Kidney (tissue), 14 donors: ENCODE data around the gene C1QTNF12. TPM values are rescaled to one million over a fixed set of nuclear protein-coding genes. Genes with fewer than 3 reads are reported as not detected.

Source experiments
- DNase-seq, 5 donors: peaks; one replicate each; pipeline ENCODE4 v3.0.0-alpha.2; 2013 to 2020
- FAIRE-seq: peaks from 2 replicates; lab custom pipeline; 2012; peaks lifted over from hg19 to GRCh38; lab: Jason Lieb, UNC
- H3K27ac ChIP-seq, 2 donors: one replicate each; pipeline ENCODE4 v1.7.0; 2013; ENCODE audit warnings: low read depth in 2 of 2, low read length in 2 of 2, inconsistent platforms in 1 of 2
- H3K27me3 ChIP-seq: one replicate; pipeline ENCODE4 v1.7.1; 2013; ENCODE audit warnings: low read length, inconsistent platforms; ENCODE audit not compliant: control insufficient read depth, insufficient read depth
- H3K36me3 ChIP-seq, 3 donors: one replicate each; pipeline versions ENCODE4 v1.7.0 to v1.7.1; 2013; ENCODE audit warnings: low read length in 3 of 3, control low read depth in 1 of 3, inconsistent platforms in 1 of 3; ENCODE audit not compliant: insufficient read depth in 3 of 3, control insufficient read depth in 2 of 3
- H3K4me1 ChIP-seq, 3 donors: one replicate each; pipeline versions ENCODE4 v1.7.0 to v1.7.1; 2013; ENCODE audit warnings: low read length in 3 of 3, inconsistent platforms in 1 of 3, low read depth in 1 of 3; ENCODE audit not compliant: control insufficient read depth in 2 of 3, insufficient read depth in 2 of 3
- H3K4me3 ChIP-seq, 3 donors: one replicate each; pipeline versions ENCODE4 v1.7.0 to v1.8.1; 2013; ENCODE audit warnings: low read length in 3 of 3, control low read depth in 1 of 3, inconsistent platforms in 1 of 3
- H3K9ac ChIP-seq, 3 donors: one replicate each; pipeline versions ENCODE4 v1.7.0 to v1.7.1; 2013; ENCODE audit warnings: low read length in 3 of 3, control low read depth in 1 of 3, inconsistent platforms in 1 of 3
- H3K9me3 ChIP-seq, 3 donors: one replicate each; pipeline versions ENCODE4 v1.7.0 to v1.7.1; 2013; ENCODE audit warnings: low read length in 3 of 3, control low read depth in 1 of 3, inconsistent platforms in 1 of 3; ENCODE audit not compliant: control insufficient read depth in 2 of 3, insufficient read depth in 1 of 3
- CTCF ChIP-seq: IDR thresholded peaks from 3 replicates; pipeline ENCODE4 v1.5.1; 2012; ENCODE audit warnings: mild to moderate bottlenecking, moderate library complexity, borderline replicate concordance; ENCODE audit not compliant: insufficient read depth; ENCODE audit errors: extremely low read depth
- intact Hi-C: fragments of 100-400 bp; cut with DNase I; formaldehyde crosslinking; loops from one replicate; pipeline ENCODE4 v1.11.1; 2022
- polyA plus RNA-seq: library from polyadenylated mRNA; stranded (reverse); fragments of 350-450 nt; fragmentation: Illumina TruSeq; extraction: RNeasy Lipid Tissue Mini Kit (QIAGEN cat#74804); gene quantifications from one replicate; pipeline ENCODE4 v1.2.3, GENCODE V29; 2014; ENCODE audit warnings: low read depth, low replicate concordance; ENCODE audit not compliant: insufficient read depth
- total RNA-seq: library from RNA; stranded (reverse); fragmentation: NEBNext Ultra II Directional; extraction: Animal tissue kit (Norgen Biotek cat#: 25700); gene quantifications from one replicate; pipeline ENCODE4 v1.2.1, GENCODE V29; 2021
- donor health status: control.
- donor health status: control.
- donor health status: control.
- donor health status: control.
- donor health status: control.
- donor health status: DM: yes; HTN: yes; CAD: no.
- donor health status: Normal renal cell carcinoma (clear cell type).

The C1QTNF12 gene
- total and polyA plus RNA-seq, 2 donors from 2014 or later: 3.1 to 9.9 TPM

DNA sequence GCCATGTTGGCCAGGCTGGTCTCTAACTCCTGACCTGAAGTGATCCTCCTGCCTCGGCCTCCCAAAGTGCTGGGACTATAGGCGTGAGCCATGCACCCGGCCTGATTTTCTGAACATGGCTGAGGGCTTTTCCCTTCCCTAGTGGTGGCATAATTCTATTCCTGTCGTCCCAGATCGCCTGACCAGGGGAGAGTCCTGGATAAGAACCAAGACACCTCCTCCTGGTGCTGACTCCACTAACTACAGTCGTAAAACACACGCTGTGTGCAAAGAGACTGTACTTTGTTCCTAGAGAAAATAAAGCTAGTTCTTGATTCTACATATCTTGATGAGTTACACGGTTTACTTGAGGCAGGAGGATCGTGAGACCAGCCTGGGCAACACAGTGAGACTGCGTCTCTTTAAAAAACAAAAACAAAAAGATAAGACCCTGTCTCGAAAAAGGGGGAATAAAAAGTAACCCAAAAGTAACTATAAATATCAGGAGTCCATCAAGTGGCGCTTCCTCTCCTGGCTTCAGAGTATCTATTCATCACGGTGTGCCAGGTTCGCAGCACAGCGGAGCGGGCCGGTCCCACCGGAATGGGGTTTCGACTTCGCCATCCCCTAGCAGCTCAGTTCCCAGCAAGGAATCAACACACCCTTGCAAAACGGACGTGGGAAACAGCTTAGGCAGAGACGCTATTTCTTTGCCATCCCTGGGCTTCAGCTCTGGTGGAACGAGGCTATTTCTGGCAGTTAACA, 15.7 kb downstream of the C1QTNF12 start:
- TF ChIP-seq CTCF: peak; percentile 15
- H3K4me1 ChIP-seq: peaks cover 0 to 25% (median 12%) of the 10 kb centered on the region in 3 donors
- peak overlapping the region; percentile 48 to 99 (median 85) for H3K9ac ChIP-seq
- FAIRE-seq (no peak), DNase-seq (no peak)
- intact Hi-C loops: loop anchor here (10.0 kb wide), 1 partner anchor 106 kb away; no protein-coding TSS in a partner anchor
- H3K27me3 ChIP-seq: no peaks in the 10 kb centered on the region
- peak overlapping the region; percentile 69 to 82 for H3K27ac ChIP-seq
- peak overlapping the region; percentile 79 to 98 (median 93) for H3K4me3 ChIP-seq
- H3K36me3 ChIP-seq: peaks cover 0 to 8% (median 8%) of the 10 kb centered on the region in 3 donors
- no peaks in the 10 kb centered on the region for H3K9me3 ChIP-seq

DNA sequence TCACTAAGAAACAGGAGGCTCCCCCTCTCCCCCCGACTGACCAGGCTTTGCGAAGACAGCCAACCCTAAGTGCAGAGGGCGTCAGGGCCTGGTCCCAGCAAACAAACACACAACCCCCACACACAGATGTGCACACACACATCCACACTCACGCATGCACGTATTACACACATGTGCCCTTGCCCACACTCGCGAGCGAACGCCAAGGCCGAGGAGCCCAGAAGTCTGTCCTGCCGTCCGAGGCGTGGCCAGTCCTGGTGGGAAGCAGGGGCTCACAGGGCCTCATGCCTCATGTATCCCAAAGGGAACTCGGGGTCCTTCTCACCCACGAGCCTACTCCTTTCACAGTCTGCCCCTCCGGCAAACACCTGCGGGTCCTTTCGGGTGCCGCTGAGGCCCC, 16.8 kb downstream of the C1QTNF12 start:
- TF ChIP-seq CTCF: no peak
- Histone ChIP-seq H3K4me1 (peaks cover 0 to 25% (median 12%) of the 10 kb centered on the region in 3 donors), H3K9me3 (no peaks in the 10 kb centered on the region), H3K36me3 (peaks cover 0 to 15% (median 13%) of the 10 kb centered on the region in 3 donors), H3K9ac (no peak overlapping the region), H3K27ac (no peak overlapping the region), H3K27me3 (no peaks in the 10 kb centered on the region), H3K4me3 (peak overlapping the region in 1 of 3 donors; percentile 93)
- intact Hi-C loops: loop anchor here (10.0 kb wide), 1 partner anchor 105 kb away; no protein-coding TSS in a partner anchor
- no peak for DNase-seq
- no peak for FAIRE-seq

GRCh38 chr1:1228596-1229321, 17.8 kb downstream of the C1QTNF12 start:
- Histone ChIP-seq H3K9ac (no peak overlapping the region), H3K27ac (no peak overlapping the region), H3K4me1 (peaks cover 0 to 25% (median 12%) of the 10 kb centered on the region in 3 donors), H3K9me3 (no peaks in the 10 kb centered on the region), H3K36me3 (peaks cover 0 to 19% (median 13%) of the 10 kb centered on the region in 3 donors), H3K4me3 (no peak overlapping the region), H3K27me3 (no peaks in the 10 kb centered on the region)
- no peak for FAIRE-seq
- DNase-seq: no peak
- no peak for TF ChIP-seq CTCF
- intact Hi-C loops: no loop called here
